Natural killer cell (primary cell): ENCODE measurements around the gene TBL1Y. TPM values are rescaled to one million over a fixed set of nuclear protein-coding genes. Genes with fewer than 3 reads are reported as not detected.

ENCODE experiments used
- ATAC-seq, 3 donors: fragments of 150-1000 bp in 2 of 3; fragments of 200-7000 bp in 1 of 3; cut with Tn5 transposase; 1 replicate in 1 of 3; 2 replicates in 2 of 3; pipeline ENCODE4 v1.10.0; 2021; ENCODE audit warnings: mild to moderate bottlenecking in 2 of 3, moderate library complexity in 2 of 3
- DNase-seq, 2 donors: peaks; one replicate each; pipeline versions ENCODE4 v3.0.0 to v3.0.0-alpha.2; 2013 to 2021; ENCODE audit warnings: mixed read lengths in 1 of 2
- H3K27ac ChIP-seq: one replicate; pipeline ENCODE4 v1.5.1; 2013; ENCODE audit warnings: mild to moderate bottlenecking, low read length
- H3K27me3 ChIP-seq: one replicate; pipeline ENCODE4 v1.6.1; 2013; ENCODE audit warnings: low read length; ENCODE audit not compliant: control insufficient read depth, insufficient read depth
- H3K36me3 ChIP-seq: one replicate; pipeline ENCODE4 v1.6.1; 2013; ENCODE audit warnings: low read length; ENCODE audit not compliant: control insufficient read depth, insufficient read depth
- H3K4me1 ChIP-seq: one replicate; pipeline ENCODE4 v1.6.1; 2013; ENCODE audit warnings: low read length; ENCODE audit not compliant: control insufficient read depth, insufficient read depth
- H3K4me3 ChIP-seq: one replicate; pipeline ENCODE4 v1.5.1; 2013; ENCODE audit warnings: low read length
- H3K9me3 ChIP-seq: one replicate; pipeline ENCODE4 v1.6.1; 2013; ENCODE audit warnings: low read length; ENCODE audit not compliant: control insufficient read depth, insufficient read depth
- H3K27ac Mint-ChIP-seq, 2 donors: one replicate each; pipeline ENCODE4 v1.8.0; 2022; ENCODE audit warnings: mild to moderate bottlenecking in 2 of 2, mixed read lengths in 2 of 2, moderate library complexity in 1 of 2
- H3K27me3 Mint-ChIP-seq, 2 donors: one replicate each; pipeline ENCODE4 v1.8.0; 2022; ENCODE audit warnings: low read depth in 2 of 2, mixed read lengths in 2 of 2
- H3K36me3 Mint-ChIP-seq: one replicate; pipeline ENCODE4 v1.8.0; 2022; ENCODE audit warnings: mixed read lengths
- H3K4me1 Mint-ChIP-seq, 2 donors: one replicate each; pipeline ENCODE4 v1.8.0; 2022; ENCODE audit warnings: mixed read lengths in 2 of 2
- H3K4me3 Mint-ChIP-seq: one replicate; pipeline ENCODE4 v1.8.0; 2022; ENCODE audit warnings: mild to moderate bottlenecking, moderate library complexity, mixed read lengths
- H3K9me3 Mint-ChIP-seq, 2 donors: one replicate each; pipeline ENCODE4 v1.8.0; 2022; ENCODE audit warnings: mixed read lengths in 2 of 2
- WGBS: methylation state at CpG from one replicate; pipeline ENCODE4 v1.1.7; 2013; ENCODE audit warnings: missing lambda C conversion rate; ENCODE audit not compliant: insufficient coverage; 5-methylcytosine and 5-hydroxymethylcytosine counted together
- intact Hi-C: fragments of 100-400 bp; cut with micrococcal nuclease; formaldehyde crosslinking; loops from one replicate; pipeline ENCODE4 v1.14.2; 2022
- total RNA-seq, 4 donors: library from RNA; stranded (reverse); fragments of 120-200 nt in 1 of 4; gene quantifications; one replicate each; pipeline versions ENCODE4 v1.2.3 to v1.2.4, GENCODE V29; 2013 to 2022
- TF ChIP-seq, protein P1 (sequence below): fragments of 200-600 bp; IDR thresholded peaks from one replicate; pipeline ENCODE4 v1.8.0; 2022; ENCODE audit warnings: antibody characterized with exemption

The TBL1Y gene
- total RNA-seq, 3 donors from 2014 or later (not counting 1 experiment from before 2014, with no cell fraction given), result not detected

GRCh38 chrY:6974971-6975370 lies 64.5 kb downstream of the TBL1Y start:
- H3K36me3 Mint-ChIP-seq, result no peaks in the 10 kb centered on the region
- Histone ChIP-seq H3K9me3 (no peaks in the 10 kb centered on the region), H3K27me3 (no peaks in the 10 kb centered on the region), H3K4me3 (no peak overlapping the region), H3K27ac (no peak overlapping the region), H3K36me3 (no peaks in the 10 kb centered on the region), H3K4me1 (no peaks in the 10 kb centered on the region)
- H3K27ac Mint-ChIP-seq, result no peak overlapping the region
- WGBS, result 56% methylated on average over 3 of the region's 4 CpGs
- H3K27me3 Mint-ChIP-seq, result no peaks in the 10 kb centered on the region
- H3K4me1 Mint-ChIP-seq, result no peaks in the 10 kb centered on the region
- ATAC-seq (no peak), DNase-seq (no peak)
- H3K4me3 Mint-ChIP-seq, result no peak overlapping the region
- H3K9me3 Mint-ChIP-seq, result no peaks in the 10 kb centered on the region
- intact Hi-C loops, result no loop called here
- TF ChIP-seq, protein P1, sequence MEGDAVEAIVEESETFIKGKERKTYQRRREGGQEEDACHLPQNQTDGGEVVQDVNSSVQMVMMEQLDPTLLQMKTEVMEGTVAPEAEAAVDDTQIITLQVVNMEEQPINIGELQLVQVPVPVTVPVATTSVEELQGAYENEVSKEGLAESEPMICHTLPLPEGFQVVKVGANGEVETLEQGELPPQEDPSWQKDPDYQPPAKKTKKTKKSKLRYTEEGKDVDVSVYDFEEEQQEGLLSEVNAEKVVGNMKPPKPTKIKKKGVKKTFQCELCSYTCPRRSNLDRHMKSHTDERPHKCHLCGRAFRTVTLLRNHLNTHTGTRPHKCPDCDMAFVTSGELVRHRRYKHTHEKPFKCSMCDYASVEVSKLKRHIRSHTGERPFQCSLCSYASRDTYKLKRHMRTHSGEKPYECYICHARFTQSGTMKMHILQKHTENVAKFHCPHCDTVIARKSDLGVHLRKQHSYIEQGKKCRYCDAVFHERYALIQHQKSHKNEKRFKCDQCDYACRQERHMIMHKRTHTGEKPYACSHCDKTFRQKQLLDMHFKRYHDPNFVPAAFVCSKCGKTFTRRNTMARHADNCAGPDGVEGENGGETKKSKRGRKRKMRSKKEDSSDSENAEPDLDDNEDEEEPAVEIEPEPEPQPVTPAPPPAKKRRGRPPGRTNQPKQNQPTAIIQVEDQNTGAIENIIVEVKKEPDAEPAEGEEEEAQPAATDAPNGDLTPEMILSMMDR, result no peak

DNA sequence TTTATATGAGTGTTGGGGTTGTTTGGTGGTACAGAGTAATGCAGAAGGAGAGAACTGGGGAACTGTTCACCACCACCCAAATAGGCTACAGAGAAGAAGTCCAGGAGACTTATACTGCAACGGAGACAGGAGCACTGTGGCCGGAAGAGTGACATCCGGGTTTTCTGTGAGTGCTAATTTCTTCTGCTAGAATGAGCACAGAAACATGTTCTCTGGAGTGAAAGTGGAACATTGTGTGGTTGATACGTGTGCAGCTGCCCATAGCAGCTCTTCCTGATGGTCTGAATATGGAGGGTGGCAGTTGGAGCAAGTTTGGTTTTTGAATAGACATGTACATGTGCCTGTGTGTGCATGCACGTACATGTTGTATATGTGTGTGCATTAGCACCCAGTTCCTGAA lies 67.3 kb downstream of the TBL1Y start:
- Histone ChIP-seq H3K27me3 (no peaks in the 10 kb centered on the region), H3K9me3 (no peaks in the 10 kb centered on the region), H3K4me1 (no peaks in the 10 kb centered on the region), H3K4me3 (no peak overlapping the region), H3K27ac (no peak overlapping the region), H3K36me3 (no peaks in the 10 kb centered on the region)
- TF ChIP-seq, protein P1, result no peak
- no peaks in the 10 kb centered on the region for H3K9me3 Mint-ChIP-seq
- WGBS, result 85% methylated on average over 5 of the region's 5 CpGs
- DNase-seq (no peak), ATAC-seq (no peak)
- H3K27ac Mint-ChIP-seq, result no peak overlapping the region
- H3K36me3 Mint-ChIP-seq, result no peaks in the 10 kb centered on the region
- intact Hi-C loops, result no loop called here
- H3K4me1 Mint-ChIP-seq, result no peaks in the 10 kb centered on the region
- H3K27me3 Mint-ChIP-seq, result no peaks in the 10 kb centered on the region
- H3K4me3 Mint-ChIP-seq, result no peak overlapping the region

DNA sequence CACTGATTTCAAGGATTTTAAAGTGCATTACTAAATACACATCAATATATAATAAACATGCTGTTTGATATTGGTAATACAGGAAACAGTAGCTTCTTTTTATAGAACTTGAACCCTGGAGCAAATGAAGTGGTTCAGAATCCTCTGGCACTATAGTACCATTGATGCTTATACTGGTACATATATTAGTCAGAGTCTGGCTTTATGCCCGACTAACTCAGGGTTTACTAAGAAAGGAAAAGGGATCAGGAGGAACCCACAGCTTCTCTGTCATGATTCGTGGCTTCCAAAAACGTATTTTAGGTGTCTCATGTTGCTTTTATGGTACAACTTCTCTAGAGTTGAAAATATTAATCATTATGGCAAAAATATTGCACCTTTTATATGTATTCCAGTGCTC lies 72.7 kb downstream of the TBL1Y start:
- no peaks in the 10 kb centered on the region for H3K9me3 Mint-ChIP-seq
- no peak for DNase-seq
- 86% methylated on average over 1 of the region's 3 CpGs for WGBS
- no peaks in the 10 kb centered on the region for H3K4me1 Mint-ChIP-seq
- no peak for ATAC-seq
- no peaks in the 10 kb centered on the region for H3K36me3 Mint-ChIP-seq
- Histone ChIP-seq H3K4me3 (no peak overlapping the region), H3K27me3 (no peaks in the 10 kb centered on the region), H3K36me3 (no peaks in the 10 kb centered on the region), H3K27ac (no peak overlapping the region), H3K4me1 (no peaks in the 10 kb centered on the region), H3K9me3 (no peaks in the 10 kb centered on the region)
- H3K4me3 Mint-ChIP-seq, result no peak overlapping the region
- intact Hi-C loops, result no loop called here
- H3K27me3 Mint-ChIP-seq, result no peaks in the 10 kb centered on the region
- no peak overlapping the region for H3K27ac Mint-ChIP-seq
- TF ChIP-seq, protein P1, result no peak

- Histone ChIP-seq H3K27me3 (no peaks in the 10 kb centered on the region), H3K36me3 (no peaks in the 10 kb centered on the region), H3K4me3 (no peak overlapping the region), H3K9me3 (no peaks in the 10 kb centered on the region), H3K4me1 (no peaks in the 10 kb centered on the region), H3K27ac (no peak overlapping the region)
- Mint-ChIP-seq H3K4me1 (no peaks in the 10 kb centered on the region), H3K9me3 (no peaks in the 10 kb centered on the region), H3K4me3 (no peak overlapping the region), H3K27ac (no peak overlapping the region), H3K27me3 (no peaks in the 10 kb centered on the region), H3K36me3 (no peaks in the 10 kb centered on the region)
- WGBS, result 83% methylated on average over 1 of the region's 1 CpG
- DNase-seq, result no peak
- intact Hi-C loops, result no loop called here
- TF ChIP-seq, protein P1, result no peak
- ATAC-seq, result no peak
Measured at GRCh38 chrY:6987811-6988210, 77.3 kb downstream of the TBL1Y start.
